H1 (cell line): ENCODE measurements around the gene LRIT2. TPM values are rescaled to one million over a fixed set of nuclear protein-coding genes. Genes with fewer than 3 reads are reported as not detected.

Experiments
- CTCF ChIA-PET: fragments of 300-600 bp; sonication (Branson Sonifier 250); formaldehyde crosslinking; loops from one replicate; lab custom pipeline; 2021; ENCODE audit not compliant: partially characterized antibody; lab: Charles Lee
- POLR2A ChIA-PET: fragments of 300-600 bp; sonication (Branson Sonifier 250); formaldehyde crosslinking; loops from one replicate; lab custom pipeline; 2021; ENCODE audit warnings: inconsistent platforms; ENCODE audit not compliant: partially characterized antibody; lab: Charles Lee
- DNase-seq, 2 experiments: peaks; one replicate each; pipeline versions ENCODE4 v3.0.0 to v3.0.0-alpha.2; 2010 to 2022; ENCODE audit warnings: low spot score in 2 of 2, low read depth in 1 of 2, mixed read lengths in 1 of 2
- FAIRE-seq: peaks from 2 replicates; lab custom pipeline; 2011; peaks lifted over from hg19 to GRCh38; lab: Jason Lieb, UNC
- H2AFZ ChIP-seq: 2 replicates; pipeline ENCODE4 v1.8.1; 2012; ENCODE audit warnings: low read length, inconsistent platforms
- H2AK5ac ChIP-seq: 2 replicates; pipeline ENCODE4 v1.6.1; 2013; ENCODE audit warnings: low read depth, low read length
- H2BK120ac ChIP-seq: replicated peaks from 2 replicates; pipeline ENCODE3; 2013; ENCODE audit warnings: low read depth, low read length, inconsistent platforms
- H2BK12ac ChIP-seq: 2 replicates; pipeline ENCODE4 v1.6.1; 2013; ENCODE audit warnings: low read depth, low read length
- H2BK15ac ChIP-seq: 2 replicates; pipeline ENCODE4 v1.6.1; 2013; ENCODE audit warnings: low read length
- H2BK20ac ChIP-seq: 2 replicates; pipeline ENCODE4 v1.6.1; 2013; ENCODE audit warnings: low read length
- H2BK5ac ChIP-seq: 2 replicates; pipeline ENCODE4 v1.6.1; 2013; ENCODE audit warnings: low read depth, low read length
- H3K14ac ChIP-seq: 2 replicates; pipeline ENCODE4 v1.6.1; 2013; ENCODE audit warnings: inconsistent platforms; ENCODE audit not compliant: insufficient read length
- H3K18ac ChIP-seq: 2 replicates; pipeline ENCODE4 v1.6.1; 2013; ENCODE audit warnings: low read length; ENCODE audit errors: extremely low read depth
- H3K23ac ChIP-seq: 2 replicates; pipeline ENCODE4 v1.6.1; 2013; ENCODE audit warnings: inconsistent platforms; ENCODE audit not compliant: insufficient read length
- H3K23me2 ChIP-seq: 2 replicates; pipeline ENCODE4 v1.6.1; 2013; ENCODE audit warnings: low read depth, low read length
- H3K27ac ChIP-seq: 2 replicates; pipeline ENCODE4 v1.6.1; 2011; ENCODE audit warnings: low read depth, low read length, inconsistent platforms
- H3K27me3 ChIP-seq, 4 experiments: replicated peaks in 1 of 4; 1 replicate in 1 of 4; 2 replicates in 3 of 4; pipeline versions ENCODE4 v1.6.1 to v1.8.1; 2011 to 2013; ENCODE audit warnings: low read length in 3 of 4, mild to moderate bottlenecking in 3 of 4, inconsistent platforms in 2 of 4, mixed read lengths in 2 of 4, moderate library complexity in 1 of 4; ENCODE audit not compliant: control insufficient read depth in 3 of 4, insufficient read depth in 3 of 4; ENCODE audit errors: extremely low read depth in 1 of 4
- H3K36me3 ChIP-seq, 4 experiments: 2 replicates each; pipeline versions ENCODE4 v1.6.1 to v1.8.1; 2011 to 2013; ENCODE audit warnings: mild to moderate bottlenecking in 4 of 4, low read length in 3 of 4, moderate library complexity in 2 of 4, control low read depth in 1 of 4, inconsistent platforms in 1 of 4; ENCODE audit not compliant: insufficient read depth in 4 of 4, control insufficient read depth in 2 of 4
- H3K4ac ChIP-seq: replicated peaks from 2 replicates; pipeline ENCODE3; 2013; ENCODE audit warnings: low read length, low read depth, mixed read lengths, inconsistent platforms; ENCODE audit not compliant: insufficient read length
- H3K4me1 ChIP-seq, 4 experiments: replicated peaks in 1 of 4; 1 replicate in 1 of 4; 2 replicates in 3 of 4; pipeline versions ENCODE4 v1.6.1 to v1.8.1; 2011 to 2013; ENCODE audit warnings: low read length in 3 of 4, inconsistent platforms in 2 of 4, mixed read lengths in 1 of 4; ENCODE audit not compliant: insufficient read depth in 4 of 4, control insufficient read depth in 3 of 4
- H3K4me2 ChIP-seq, 2 experiments: 2 replicates each; pipeline versions ENCODE4 v1.6.1 to v1.8.1; 2011 to 2013; ENCODE audit warnings: low read depth in 2 of 2, low read length in 2 of 2, control low read depth in 1 of 2, inconsistent platforms in 1 of 2, mild to moderate bottlenecking in 1 of 2; ENCODE audit not compliant: insufficient read depth in 1 of 2
- H3K4me3 ChIP-seq, 4 experiments: fragments of 200-600, 300-600 bp in 1 of 4; sonication (generic), shearing (Covaris generic), sonication (Bioruptor Twin) in 1 of 4; 2 replicates each; pipeline versions ENCODE4 v1.5.1 to v1.8.1; 2011 to 2016; ENCODE audit warnings: low read length in 4 of 4, low read depth in 3 of 4, control low read depth in 2 of 4, inconsistent platforms in 2 of 4, mild to moderate bottlenecking in 2 of 4, mixed read lengths in 1 of 4, moderate library complexity in 1 of 4; ENCODE audit not compliant: insufficient read depth in 2 of 4; ENCODE audit errors: extremely low read depth in 1 of 4
- H3K56ac ChIP-seq: replicated peaks from 2 replicates; pipeline ENCODE3; 2013; ENCODE audit warnings: low read depth, mild to moderate bottlenecking, mixed read lengths, low read length, inconsistent platforms; ENCODE audit not compliant: insufficient read length
- H3K79me1 ChIP-seq: 2 replicates; pipeline ENCODE4 v1.6.1; 2013; ENCODE audit warnings: low read depth, low read length, control low read depth
- H3K79me2 ChIP-seq, 2 experiments: 2 replicates each; pipeline versions ENCODE4 v1.6.1 to v1.8.1; 2012 to 2013; ENCODE audit warnings: low read length in 2 of 2, mild to moderate bottlenecking in 2 of 2, inconsistent platforms in 1 of 2; ENCODE audit not compliant: insufficient read depth in 2 of 2, control insufficient read depth in 1 of 2
- H3K9ac ChIP-seq, 4 experiments: replicated peaks in 1 of 4; 1 replicate in 1 of 4; 2 replicates in 3 of 4; pipeline versions ENCODE4 v1.6.1 to v1.8.1; 2011 to 2013; ENCODE audit warnings: low read depth in 3 of 4, low read length in 3 of 4, control low read depth in 2 of 4, mild to moderate bottlenecking in 2 of 4, moderate library complexity in 2 of 4, inconsistent platforms in 1 of 4; ENCODE audit errors: extremely low read depth in 1 of 4
- H3K9me3 ChIP-seq, 2 experiments: 2 replicates each; pipeline versions ENCODE4 v1.6.1 to v1.8.1; 2012 to 2013; ENCODE audit warnings: mild to moderate bottlenecking in 2 of 2, moderate library complexity in 2 of 2, control low read depth in 1 of 2, inconsistent platforms in 1 of 2, low read depth in 1 of 2, low read length in 1 of 2, mixed read lengths in 1 of 2; ENCODE audit not compliant: insufficient read depth in 2 of 2
- H4K20me1 ChIP-seq, 2 experiments: replicated peaks in 1 of 2; 2 replicates each; pipeline versions ENCODE3 to v1.8.1; 2011 to 2013; ENCODE audit warnings: inconsistent platforms in 2 of 2, low read length in 2 of 2, mild to moderate bottlenecking in 1 of 2; ENCODE audit not compliant: insufficient read depth in 2 of 2, control insufficient read depth in 1 of 2
- H4K5ac ChIP-seq: 2 replicates; pipeline ENCODE4 v1.6.1; 2013; ENCODE audit warnings: low read length, low read depth, mixed read lengths, inconsistent platforms; ENCODE audit not compliant: insufficient read length
- H4K8ac ChIP-seq: 2 replicates; pipeline ENCODE4 v1.8.0; 2013; ENCODE audit warnings: mild to moderate bottlenecking, moderate library complexity, low read length, inconsistent platforms; ENCODE audit not compliant: insufficient read depth; ENCODE audit errors: extremely low read depth
- H4K91ac ChIP-seq: replicated peaks from 2 replicates; pipeline ENCODE3; 2013; ENCODE audit warnings: low read length, mixed read lengths, inconsistent platforms; ENCODE audit not compliant: insufficient read length
- ATF3 ChIP-seq: IDR thresholded peaks from 2 replicates; pipeline ENCODE4 v1.6.1; 2011; ENCODE audit warnings: low read depth, mild to moderate bottlenecking, low read length; ENCODE audit not compliant: insufficient read depth
- CBX5 ChIP-seq: fragments of 300-800, 300-1000 bp; sonication (generic); IDR thresholded peaks from 2 replicates; pipeline ENCODE4 v1.7.1; 2016; ENCODE audit warnings: antibody characterized with exemption, low read length, low read depth
- CHD1 ChIP-seq: IDR thresholded peaks from 2 replicates; pipeline ENCODE4 v1.6.1; 2012; ENCODE audit warnings: low read depth, low read length, improper control_type of control experiment
- CREB1 ChIP-seq: IDR thresholded peaks from 2 replicates; pipeline ENCODE4 v1.6.1; 2012; ENCODE audit warnings: inconsistent platforms
- CTBP2 ChIP-seq: IDR thresholded peaks from 2 replicates; pipeline ENCODE4 v1.7.0; 2011; ENCODE audit warnings: borderline replicate concordance, mild to moderate bottlenecking, moderate library complexity, mixed read lengths, low read length; ENCODE audit not compliant: insufficient read depth, insufficient read length
- SIN3A ChIP-seq, 2 experiments: IDR thresholded peaks in 1 of 2; conservative IDR thresholded peaks in 1 of 2; 2 replicates each; pipeline ENCODE4 v1.6.1; 2011 to 2012; ENCODE audit warnings: low read length in 2 of 2, improper control_type of control experiment in 1 of 2, low read depth in 1 of 2, mild to moderate bottlenecking in 1 of 2
- SP2 ChIP-seq: IDR thresholded peaks from 2 replicates; pipeline ENCODE4 v1.6.1; 2012; ENCODE audit warnings: mild to moderate bottlenecking, low read length, inconsistent platforms
- WGBS, 2 experiments: shearing (Covaris generic) in 1 of 2; methylation state at CpG; one replicate each; pipeline versions ENCODE4 v1.1.6 to v1.1.7; 2013 to 2015; ENCODE audit warnings: low lambda C conversion rate in 2 of 2, mixed read lengths in 2 of 2, inconsistent platforms in 1 of 2, low coverage in 1 of 2, missing lambda C conversion rate in 1 of 2; ENCODE audit not compliant: insufficient replicate concordance in 2 of 2, insufficient coverage in 1 of 2, insufficient read length in 1 of 2; ENCODE audit errors: extremely low coverage in 1 of 2, missing lambda C conversion rate in 1 of 2; 5-methylcytosine and 5-hydroxymethylcytosine counted together
- polyA plus RNA-seq, 7 experiments: library from polyadenylated mRNA; depleted of rRNA in 3 of 7; stranded (reverse) in 5 of 7; unstranded in 2 of 7; fragments of >200 nt in 5 of 7; fragments of 200-250 nt in 2 of 7; gene quantifications; 1 replicate in 5 of 7; 2 replicates in 1 of 7; 4 replicates in 1 of 7; pipeline versions ENCODE4 v1.2.1 to v1.2.3, GENCODE V29; 2011 to 2013; ENCODE audit warnings: missing spikeins in 2 of 7, mixed read lengths in 2 of 7
- total RNA-seq: library from RNA; stranded (reverse); fragmentation: NEBNext Ultra II Directional; extraction: Animal tissue kit (Norgen Biotek cat#: 25700); gene quantifications from 2 replicates; pipeline ENCODE4 v1.2.1, GENCODE V29; 2021
- TF ChIP-seq, protein P1 (sequence below): IDR thresholded peaks from 2 replicates; pipeline ENCODE4 v1.6.1; 2012; ENCODE audit warnings: inconsistent platforms

LRIT2 gene
- total and polyA plus RNA-seq, 2 of the 8 experiments (the other 6 are each of a cell fraction or from before 2014, with no cell fraction given): not detected

GRCh38 chr10:84181631-84182030 is 43.7 kb downstream of the LRIT2 start:
- no peak overlapping the region for H3K18ac ChIP-seq
- H3K36me3 ChIP-seq: no peaks in the 10 kb centered on the region; a peak in 1 of 8 replicates
- peaks cover 0 to 11% of the 10 kb centered on the region in 2 experiments for H4K20me1 ChIP-seq
- 0 out of 7 replicates have a peak, but pooled peaks cover 0 to 2% (median 0%) of the 10 kb centered on the region in 4 experiments for H3K27me3 ChIP-seq
- no peak overlapping the region for H2BK5ac ChIP-seq
- no peak overlapping the region for H2BK15ac ChIP-seq
- no peak overlapping the region for H2BK12ac ChIP-seq
- H2BK20ac ChIP-seq: no peak overlapping the region
- no peak overlapping the region for H3K4ac ChIP-seq
- H3K9me3 ChIP-seq: peaks cover 0 to 7% of the 10 kb centered on the region in 2 experiments; a peak in 1 of 4 replicates
- no peak for FAIRE-seq
- H3K79me1 ChIP-seq: peaks cover 1% of the 10 kb centered on the region; the same call in 1 of the 2 replicates
- H2AK5ac ChIP-seq: no peak overlapping the region
- H2AFZ ChIP-seq: no peak overlapping the region
- WGBS, 2 experiments: 85% methylated on average over 5 of the region's 5 CpGs; no CpG with 5 or more reads in 1 of the 2 experiments
- H3K9ac ChIP-seq: no peak overlapping the region
- peaks cover 14% of the 10 kb centered on the region for H3K23me2 ChIP-seq
- H3K56ac ChIP-seq: no peak overlapping the region
- DNase-seq: no peak
- no peak overlapping the region for H3K4me2 ChIP-seq
- peaks cover 0 to 2% (median 0%) of the 10 kb centered on the region in 4 experiments; a peak in 1 of 7 replicates for H3K4me1 ChIP-seq
- H3K27ac ChIP-seq: no peak overlapping the region
- H2BK120ac ChIP-seq: no peak overlapping the region
- no peak overlapping the region for H3K23ac ChIP-seq
- H4K8ac ChIP-seq: no peak overlapping the region
- H3K79me2 ChIP-seq: no peaks in the 10 kb centered on the region
- no peak overlapping the region for H3K4me3 ChIP-seq
- TF ChIP-seq CBX5 (no peak), CHD1 (no peak), SP2 (no peak), CTBP2 (no peak), SIN3A (conservative IDR thresholded peaks at IDR 0.05 in 1 of 2, IDR thresholded peaks at IDR 0.05 in 1 of 2; ENCODE audit: low read depth in 1 of 2, low read length in 2 of 2) (no peak), ATF3 (no peak), CREB1 (no peak)
- TF ChIP-seq, protein P1, sequence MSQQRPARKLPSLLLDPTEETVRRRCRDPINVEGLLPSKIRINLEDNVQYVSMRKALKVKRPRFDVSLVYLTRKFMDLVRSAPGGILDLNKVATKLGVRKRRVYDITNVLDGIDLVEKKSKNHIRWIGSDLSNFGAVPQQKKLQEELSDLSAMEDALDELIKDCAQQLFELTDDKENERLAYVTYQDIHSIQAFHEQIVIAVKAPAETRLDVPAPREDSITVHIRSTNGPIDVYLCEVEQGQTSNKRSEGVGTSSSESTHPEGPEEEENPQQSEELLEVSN: no peak
- H4K5ac ChIP-seq: no peak overlapping the region
- CTCF ChIA-PET: interaction anchor here (1.0 to 2.1 kb wide), 7 partner anchors 12 to 106 kb away, joined by 3 to 13 read pairs (median 5); no protein-coding TSS in a partner anchor
- POLR2A ChIA-PET: no interaction called here
- no peak overlapping the region for H3K14ac ChIP-seq
- no peak overlapping the region for H4K91ac ChIP-seq
